K562 (cell line): Measurements from ENCODE around the gene SDK1.

Experiments used
- CTCF ChIP-seq, 3 experiments: IDR thresholded peaks in 2 of 3; conservative IDR thresholded peaks in 1 of 3; 2 replicates each; pipeline ENCODE4 v1.5.1; 2011 to 2012; ENCODE audit warnings: low read length in 3 of 3, mild to moderate bottlenecking in 3 of 3, control low read depth in 2 of 3, improper control_type of control experiment in 1 of 3, inconsistent platforms in 1 of 3, low read depth in 1 of 3, mixed read lengths in 1 of 3, moderate library complexity in 1 of 3; ENCODE audit not compliant: insufficient read depth in 2 of 3
- FOSL1 ChIP-seq: fragments of 200-800 bp; sonication (Bioruptor generic); conservative IDR thresholded peaks from 2 replicates; pipeline ENCODE4 v1.6.1; 2016; ENCODE audit warnings: missing genetic modification characterization, missing compliant biosample characterization
- HOMEZ ChIP-seq: fragments of 250-450 bp; sonication (Bioruptor Pico); IDR thresholded peaks from 2 replicates; pipeline ENCODE4 v1.4.0; 2020; ENCODE audit warnings: mild to moderate bottlenecking, moderate library complexity
- MAFK ChIP-seq: IDR thresholded peaks from 2 replicates; pipeline ENCODE4 v1.6.1; 2011; ENCODE audit warnings: low read length, improper control_type of control experiment
- MCM2 ChIP-seq: fragments of 450-650 bp; IDR thresholded peaks from 2 replicates; pipeline ENCODE4 v1.6.1; 2017; ENCODE audit warnings: low read depth, mild to moderate bottlenecking
- REST ChIP-seq, 2 experiments: fragments of 450-650 bp; formaldehyde crosslinking in 1 of 2; IDR thresholded peaks; 2 replicates each; pipeline versions ENCODE4 v1.4.0 to v1.6.1; 2014 to 2020; ENCODE audit warnings: mild to moderate bottlenecking in 2 of 2, borderline replicate concordance in 1 of 2, low read depth in 1 of 2
- SMC3 ChIP-seq: conservative IDR thresholded peaks from 2 replicates; pipeline ENCODE4 v1.6.1; 2011; ENCODE audit warnings: low read depth, low read length, improper control_type of control experiment; ENCODE audit not compliant: insufficient read depth
- TAF7 ChIP-seq: fragments of 450-650 bp; IDR thresholded peaks from 2 replicates; pipeline ENCODE4 v1.6.1; 2016; ENCODE audit warnings: missing genetic modification characterization, missing compliant biosample characterization
- ZNF274 ChIP-seq: IDR thresholded peaks from 2 replicates; pipeline ENCODE4 v1.6.1; 2011; ENCODE audit warnings: low read depth, mild to moderate bottlenecking, low read length, moderate library complexity, borderline replicate concordance
- ZNF282 ChIP-seq: sonication (generic); formaldehyde crosslinking; IDR thresholded peaks from 2 replicates; pipeline ENCODE4 v1.8.1; 2023; ENCODE audit warnings: missing genetic modification reagents
- ZNF589 ChIP-seq: fragments of 200-800 bp; sonication (Bioruptor generic); IDR thresholded peaks from 2 replicates; pipeline ENCODE4 v1.6.1; 2016; ENCODE audit warnings: low read depth, missing genetic modification characterization, missing compliant biosample characterization

GRCh38 chr7:3404501-3404900, 103.4 kb downstream of the SDK1 start:
- TF ChIP-seq FOSL1, result no peak
- no peak for TF ChIP-seq REST (IDR thresholded peaks at IDR 0.05; ENCODE audit: borderline replicate concordance)
- TF ChIP-seq REST (CRISPR knock-in tag; IDR thresholded peaks at IDR 0.05; ENCODE audit: low read depth), result no peak
- no peak for TF ChIP-seq TAF7
- TF ChIP-seq HOMEZ (CRISPR knock-in tag), result no peak
- TF ChIP-seq MAFK, result no peak
- no peak for TF ChIP-seq SMC3
- TF ChIP-seq MCM2, result no peak
- no peak for TF ChIP-seq ZNF282 (CRISPR knock-in tag)
- no peak for TF ChIP-seq ZNF589 (CRISPR knock-in tag)
- no peak for TF ChIP-seq CTCF (IDR thresholded peaks at IDR 0.05 in 2 of 3, conservative IDR thresholded peaks at IDR 0.05 in 1 of 3; ENCODE audit: insufficient read depth in 2 of 3, low read depth in 1 of 3, low read length in 3 of 3)
- TF ChIP-seq ZNF274, result no peak
